ENCODE data around the gene AMOT.

DNA sequence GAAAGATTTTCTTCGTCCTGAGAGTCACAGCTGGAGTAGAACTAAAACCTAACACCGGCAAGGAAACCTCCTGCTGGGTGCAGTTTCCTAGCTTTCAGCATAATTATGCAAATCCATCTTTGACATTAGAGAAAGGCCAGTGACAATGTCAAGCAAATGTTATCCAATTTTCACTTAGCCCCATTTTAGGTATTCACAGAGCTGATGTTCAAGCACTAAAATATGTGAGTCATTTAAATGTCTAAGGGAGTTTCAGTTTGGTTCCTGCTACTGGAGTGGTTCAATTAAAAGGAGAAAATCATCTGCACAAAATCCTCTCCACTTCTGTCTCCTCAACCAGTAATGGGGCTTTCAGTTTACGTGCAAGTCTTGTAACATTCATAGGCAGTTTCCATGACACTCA, 37.1 kb upstream of the AMOT start:
- TF ChIP-seq POLR2A (IDR thresholded peaks at IDR 0.05; ENCODE audit: low read depth, low read length) (no peak), POLR2AphosphoS5 (IDR thresholded peaks at IDR 0.05; ENCODE audit: low read depth, low read length) (no peak), TAF1 (IDR thresholded peaks at IDR 0.05; ENCODE audit: low read depth, low read length) (no peak), SPI1 (IDR thresholded peaks at IDR 0.05; ENCODE audit: low read depth, low read length) (no peak)
